Posterior cingulate gyrus (tissue), 11 donors: Measurements from ENCODE around the gene MGAT3.
"Not testable (repeated sequence)": the region's sequence is repeated elsewhere in the genome, so short reads cannot be mapped to it uniquely, and the experiment has no call there.

Experiments
- DNase-seq, 10 donors: peaks; one replicate each; pipeline versions ENCODE4 v3.0.0 to v3.0.0-alpha.2; 2020 to 2021; ENCODE audit warnings: mixed read lengths in 3 of 10
- intact Hi-C: fragments of 100-400 bp; cut with DNase I; formaldehyde crosslinking; loops from one replicate; pipeline ENCODE4 v1.15.1; 2023

Gene MGAT3

DNA sequence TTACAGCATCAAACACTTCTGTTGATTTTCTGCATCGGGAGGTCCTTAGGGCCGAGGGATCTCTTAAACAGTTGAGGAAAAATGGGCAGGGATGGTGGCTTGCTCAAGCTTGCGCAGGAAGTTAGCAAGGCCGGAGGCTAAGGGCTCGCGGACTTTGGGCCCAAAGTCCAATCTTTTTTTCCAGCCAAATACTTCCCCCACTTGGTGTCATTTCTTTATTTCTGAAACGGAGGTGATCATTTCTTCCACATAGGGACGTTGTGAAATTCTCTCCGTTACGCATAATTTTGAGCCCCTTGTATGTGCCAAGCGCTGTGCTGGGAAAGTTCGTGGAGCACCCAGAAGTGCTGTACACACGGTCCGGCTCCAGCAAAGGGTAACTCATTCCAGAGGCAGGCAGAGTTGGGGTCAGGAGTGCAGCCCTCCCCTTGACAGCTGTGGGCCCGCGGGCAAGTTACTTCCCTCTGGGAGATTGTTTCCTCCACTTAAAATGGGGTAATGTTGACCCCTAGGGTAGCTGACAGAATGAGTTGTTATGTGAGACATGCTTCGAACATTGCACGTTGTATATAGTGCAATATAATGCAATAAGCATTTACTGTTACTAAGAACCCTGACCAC lies 46.1 kb downstream of the MGAT3 start:
- intact Hi-C loops, result no loop called here
- peak in 3 of 10 donors; percentile 17 to 57 (median 30) for DNase-seq

DNA sequence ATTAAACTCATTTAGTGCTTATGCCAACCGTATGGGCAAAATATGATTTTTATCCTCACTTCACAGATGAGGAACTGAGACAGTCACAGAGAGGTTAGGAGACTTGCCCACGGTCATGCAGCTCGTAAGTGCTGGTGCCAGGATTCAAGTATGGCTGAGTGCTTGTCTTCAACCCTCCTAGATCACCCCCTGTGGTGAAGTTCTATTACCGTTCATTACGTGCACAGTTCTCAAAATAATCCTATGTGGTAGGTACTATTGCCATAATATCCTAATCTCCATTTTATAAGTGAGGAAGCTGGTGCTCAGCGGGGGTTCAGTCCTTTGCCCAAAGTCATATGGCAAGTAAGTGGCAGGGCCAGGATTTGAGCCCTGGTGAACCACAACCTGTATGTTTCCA lies 46.8 kb downstream of the MGAT3 start:
- DNase-seq, result no peak
- intact Hi-C loops, result no loop called here

DNA sequence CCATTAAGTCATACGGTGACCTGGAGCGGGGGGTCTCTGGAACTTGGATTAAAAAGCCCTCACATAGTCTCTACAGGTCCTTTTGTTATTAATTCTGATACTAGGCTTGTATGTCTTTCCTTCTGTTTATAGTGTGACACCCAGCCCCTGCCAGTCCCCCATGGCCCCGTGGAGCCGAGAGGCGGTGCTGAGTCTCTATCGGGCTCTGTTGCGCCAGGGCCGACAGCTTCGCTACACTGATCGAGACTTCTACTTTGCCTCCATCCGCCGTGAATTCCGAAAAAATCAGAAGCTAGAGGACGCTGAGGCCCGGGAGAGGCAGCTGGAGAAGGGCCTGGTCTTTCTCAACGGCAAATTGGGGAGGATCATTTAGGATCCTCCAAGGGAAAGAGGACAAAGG lies 47.3 kb downstream of the MGAT3 start:
- intact Hi-C loops, result no loop called here
- peak in 3 of 10 donors; percentile 21 to 30 (median 24) for DNase-seq

DNA sequence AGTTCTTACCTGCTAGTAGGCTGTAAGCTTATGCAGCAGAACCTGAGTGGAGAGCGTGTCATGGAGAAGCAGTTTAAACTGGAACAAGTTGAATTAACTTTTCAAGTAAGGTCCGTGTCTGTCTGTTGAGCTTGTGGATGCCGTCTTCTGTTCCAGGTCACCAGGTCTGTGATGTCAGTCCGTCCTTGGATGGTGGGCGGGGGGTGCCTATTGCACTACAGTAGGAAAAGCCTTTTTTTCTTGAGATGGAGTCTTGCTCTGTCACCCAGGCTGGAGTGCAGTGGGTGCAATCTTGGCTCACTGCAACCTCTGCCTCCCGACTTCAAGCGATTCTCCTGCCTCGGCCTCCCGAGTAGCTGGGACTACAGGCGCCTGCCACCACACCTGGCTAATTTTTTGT lies 50.2 kb downstream of the MGAT3 start:
- DNase-seq, result peak in 2 of 10 donors; percentile 1 to 54
- intact Hi-C loops, result not testable (repeated sequence)

DNA sequence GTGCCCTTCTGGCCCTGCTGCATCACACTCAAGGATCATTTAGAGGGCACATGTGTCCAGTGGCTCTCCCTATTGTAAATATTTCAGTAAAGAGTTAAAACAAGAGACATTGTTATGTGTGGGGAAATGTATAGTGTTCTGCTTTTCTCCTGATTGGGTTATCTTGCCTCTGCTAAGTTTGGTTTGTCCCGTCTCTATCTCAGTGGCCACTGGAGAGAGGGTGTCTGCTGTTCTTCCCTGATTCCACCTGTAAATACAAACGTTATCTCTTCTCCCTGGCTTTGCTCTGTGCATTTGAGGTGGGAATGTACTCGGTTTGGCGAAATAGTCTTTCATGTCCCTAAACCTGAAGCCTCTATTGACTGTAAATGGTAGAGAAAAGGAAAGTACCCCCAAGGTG lies 51.6 kb downstream of the MGAT3 start:
- DNase-seq, result peak in 1 of 10 donors; percentile 5
- intact Hi-C loops, result no loop called here

DNA sequence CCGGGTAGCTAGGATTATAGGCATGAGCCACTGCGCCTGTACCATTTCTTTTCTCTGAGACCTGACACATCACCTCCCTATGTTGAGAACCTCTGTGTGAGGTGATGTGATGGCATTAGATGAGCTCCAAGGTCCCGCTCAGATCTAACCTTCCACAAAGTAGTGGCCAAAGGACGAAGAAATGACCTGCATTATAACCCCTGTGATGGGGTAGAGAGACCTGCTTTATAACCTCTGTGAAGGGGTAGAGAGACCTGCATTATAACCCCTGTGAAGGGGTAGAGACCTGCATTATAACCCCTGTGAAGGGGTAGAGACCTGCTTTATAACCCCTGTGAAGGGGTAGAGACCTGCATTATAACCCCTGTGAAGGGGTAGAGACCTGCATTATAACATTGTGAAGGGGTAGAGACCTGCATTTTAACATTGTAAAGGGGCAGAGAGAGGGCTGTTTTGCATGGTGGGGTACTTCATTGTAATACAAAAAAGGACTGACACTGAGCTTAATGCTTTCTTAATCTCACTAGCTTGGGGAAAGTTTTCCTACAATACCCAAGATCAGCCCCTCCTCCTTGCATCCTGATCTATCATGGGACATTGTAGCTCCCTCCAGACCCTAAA lies 53.8 kb downstream of the MGAT3 start:
- DNase-seq, result no peak
- intact Hi-C loops, result loop anchor here (5.0 kb wide), 2 partner anchors 108 to 338 kb away; no protein-coding TSS in a partner anchor

DNA sequence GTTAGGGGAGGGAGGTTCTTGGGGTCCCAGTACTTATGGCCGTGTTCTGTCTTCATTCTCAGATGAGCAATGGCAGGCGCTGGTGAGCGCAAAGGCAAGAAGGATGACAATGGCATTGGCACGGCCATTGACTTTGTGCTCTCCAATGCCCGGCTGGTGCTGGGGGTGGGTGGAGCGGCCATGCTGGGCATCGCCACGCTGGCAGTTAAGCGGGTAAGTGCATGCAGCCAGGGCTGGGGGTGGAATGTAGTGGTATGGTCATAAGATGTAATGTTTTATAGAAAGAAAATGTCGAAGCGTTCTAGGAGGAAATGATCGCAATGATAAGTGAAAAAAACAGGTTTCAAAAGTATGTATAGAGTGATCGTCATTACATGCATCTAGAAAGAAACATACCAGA lies 54.4 kb downstream of the MGAT3 start:
- intact Hi-C loops, result loop anchor here (5.0 kb wide), 2 partner anchors 109 to 339 kb away; no protein-coding TSS in a partner anchor
- DNase-seq, result peak in 2 of 10 donors; percentile 11 to 44

DNA sequence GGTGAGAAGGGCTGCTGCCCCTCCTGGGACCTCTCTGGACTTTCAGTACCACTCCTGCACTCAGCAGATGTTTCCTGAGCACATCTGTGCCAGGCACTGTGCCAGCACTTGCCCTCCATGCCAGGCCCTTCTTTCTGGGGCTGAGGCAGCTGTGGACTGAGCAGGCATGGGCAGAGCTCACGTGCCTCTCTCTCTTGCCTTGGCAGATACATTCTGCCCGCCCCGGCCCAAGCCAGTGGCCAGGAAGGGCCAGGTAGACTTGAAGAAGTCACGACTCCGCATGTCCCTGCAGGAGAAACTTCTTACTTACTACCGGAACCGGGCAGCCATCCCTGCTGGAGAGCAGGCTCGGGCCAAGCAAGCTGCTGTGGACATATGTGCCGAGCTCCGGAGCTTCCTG lies 55.2 kb downstream of the MGAT3 start:
- intact Hi-C loops, result loop anchor here (5.0 kb wide), 2 partner anchors 110 to 340 kb away; no protein-coding TSS in a partner anchor
- peak in 2 of 10 donors; percentile 54 to 79 for DNase-seq

DNA sequence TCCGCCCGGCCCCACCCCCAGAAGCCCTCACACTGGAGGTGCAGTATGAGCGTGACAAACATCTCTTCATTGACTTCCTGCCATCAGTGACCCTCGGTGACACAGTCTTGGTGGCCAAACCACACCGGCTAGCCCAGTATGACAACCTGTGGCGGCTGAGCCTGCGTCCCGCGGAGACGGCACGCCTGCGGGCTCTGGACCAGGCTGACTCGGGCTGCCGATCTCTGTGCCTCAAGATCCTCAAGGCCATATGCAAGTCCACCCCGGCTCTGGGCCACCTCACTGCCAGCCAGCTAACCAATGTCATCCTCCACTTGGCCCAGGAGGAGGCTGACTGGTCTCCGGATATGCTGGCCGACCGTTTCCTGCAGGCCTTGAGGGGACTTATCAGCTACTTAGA lies 57.0 kb downstream of the MGAT3 start:
- DNase-seq, result peak in 2 of 10 donors; percentile 35 to 74
- intact Hi-C loops, result loop anchor here (5.0 kb wide), 2 partner anchors 111 to 341 kb away; no protein-coding TSS in a partner anchor

DNA sequence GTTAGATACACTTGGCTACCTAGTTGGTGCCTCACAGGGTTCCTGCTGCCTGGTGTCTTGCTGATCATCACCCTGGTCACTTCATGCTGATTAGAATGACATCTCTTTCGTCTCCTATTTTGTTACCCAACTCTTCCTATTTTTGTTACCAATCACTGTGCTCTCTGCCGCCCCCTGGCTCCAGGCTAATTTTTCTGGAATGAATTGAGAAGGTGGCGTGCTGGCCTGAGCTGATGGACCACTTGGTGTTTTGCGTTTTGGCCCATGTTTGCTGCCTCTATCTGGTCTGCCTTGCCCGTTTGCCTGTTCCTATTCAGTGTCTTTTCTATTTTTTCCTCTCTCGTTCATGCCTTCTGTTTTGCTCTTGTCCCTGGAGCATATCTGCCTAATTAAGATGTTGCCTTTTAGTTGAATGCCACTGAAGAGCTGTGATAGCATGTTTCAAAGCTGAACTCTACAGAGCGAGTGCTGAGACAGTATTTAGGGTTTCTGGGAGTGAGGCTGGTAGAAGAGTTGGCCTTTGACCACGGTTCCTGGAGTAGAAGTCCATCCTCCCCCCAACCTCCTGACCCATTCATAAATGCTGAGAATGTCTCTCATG lies 57.7 kb downstream of the MGAT3 start:
- peak in 9 of 10 donors; percentile 47 to 95 (median 75) for DNase-seq
- intact Hi-C loops, result loop anchor here (5.0 kb wide), 2 partner anchors 112 to 342 kb away; no protein-coding TSS in a partner anchor

DNA sequence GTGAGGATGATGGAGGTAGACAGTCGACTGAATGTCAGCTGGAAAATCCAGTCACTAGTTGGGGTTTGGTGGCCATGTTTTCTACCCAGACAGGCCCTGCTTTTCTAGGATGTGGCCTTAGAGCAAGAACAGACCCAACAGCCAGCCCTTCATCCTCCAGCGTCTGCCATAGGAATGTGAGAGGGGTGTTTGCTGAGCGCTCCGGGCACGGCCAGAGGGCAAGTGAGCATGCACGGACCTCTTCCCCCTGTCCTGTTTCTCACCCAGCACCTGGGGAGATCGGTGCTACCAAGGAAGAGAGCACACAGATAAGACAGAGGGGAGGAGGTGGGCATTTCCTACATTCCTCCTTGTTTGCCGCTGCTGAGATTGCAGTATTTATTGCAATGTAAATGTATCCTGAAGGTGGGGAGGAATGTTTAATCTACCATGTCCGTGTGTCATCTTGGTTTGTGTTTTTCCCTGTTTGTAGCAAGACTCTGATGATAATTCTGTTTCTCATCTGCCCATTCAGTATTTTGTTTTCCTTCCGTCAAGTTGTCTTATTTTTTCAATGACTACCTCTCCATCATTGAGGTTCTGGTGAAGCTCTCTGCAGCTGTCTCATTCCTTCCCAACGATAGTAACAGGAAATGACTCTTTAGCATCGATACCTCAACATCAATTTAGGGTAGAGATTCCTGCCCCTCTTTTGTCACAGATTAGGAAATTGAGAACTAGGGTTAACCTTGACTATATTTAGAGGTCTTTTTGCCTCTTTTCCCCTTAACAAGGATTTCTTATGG lies 58.6 kb downstream of the MGAT3 start:
- intact Hi-C loops, result no loop called here
- peak in 2 of 10 donors; percentile 31 to 54 for DNase-seq

DNA sequence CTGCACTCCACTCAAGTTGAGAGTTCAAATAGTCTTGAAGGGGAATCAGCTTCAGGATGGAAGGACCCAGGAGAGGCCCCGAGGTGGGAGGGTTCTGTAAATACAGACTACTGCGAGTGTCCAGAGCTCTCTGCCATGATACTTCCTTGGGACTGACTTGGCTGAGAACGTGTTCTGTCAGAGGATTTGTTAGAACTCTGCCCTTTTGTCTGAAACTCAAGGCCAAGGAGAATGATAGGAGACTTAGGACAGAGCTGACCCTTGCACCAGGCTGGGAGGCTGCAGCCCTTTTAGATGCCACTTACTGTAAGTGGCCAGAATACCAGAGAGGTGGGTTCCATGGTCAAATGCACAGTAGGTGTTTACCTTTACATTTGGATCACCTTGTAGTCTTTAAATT lies 60.7 kb downstream of the MGAT3 start:
- intact Hi-C loops, result no loop called here

DNA sequence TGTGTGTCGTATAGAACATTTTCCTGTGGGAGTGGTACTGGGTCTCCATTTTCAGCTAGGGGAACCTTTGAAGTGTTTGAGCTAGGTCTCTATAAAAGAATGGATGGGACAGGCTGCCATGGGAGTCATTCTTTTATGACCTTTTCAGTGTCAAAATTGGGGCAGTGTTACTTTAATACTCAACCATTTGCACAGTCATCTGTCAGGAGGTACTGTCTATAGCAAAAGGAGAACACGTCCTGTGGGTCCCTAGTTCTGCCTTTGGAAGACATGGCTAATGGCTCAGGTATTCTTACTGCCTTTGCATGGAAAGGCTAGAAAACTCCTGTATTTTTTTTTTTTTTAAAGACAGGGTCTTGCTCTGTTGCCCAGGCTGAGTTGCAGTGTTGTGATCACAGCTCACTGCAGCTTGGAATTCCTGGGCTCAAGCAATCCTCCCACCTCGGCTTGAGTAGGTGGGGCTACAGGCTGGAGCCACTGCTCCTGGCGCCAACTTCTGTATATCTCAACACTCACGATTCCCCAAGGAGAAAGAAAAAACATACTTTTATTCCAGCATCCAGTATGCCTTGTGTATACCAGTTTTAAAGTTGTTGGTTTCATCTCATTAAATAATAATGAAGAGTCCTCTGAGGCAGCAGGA lies 61.5 kb downstream of the MGAT3 start:
- intact Hi-C loops, result no loop called here
- DNase-seq, result no peak

More for the DNA sequence above, 60.7 kb downstream of the MGAT3 start:
- peak in 2 of 10 donors; percentile 17 to 57 for DNase-seq

DNA sequence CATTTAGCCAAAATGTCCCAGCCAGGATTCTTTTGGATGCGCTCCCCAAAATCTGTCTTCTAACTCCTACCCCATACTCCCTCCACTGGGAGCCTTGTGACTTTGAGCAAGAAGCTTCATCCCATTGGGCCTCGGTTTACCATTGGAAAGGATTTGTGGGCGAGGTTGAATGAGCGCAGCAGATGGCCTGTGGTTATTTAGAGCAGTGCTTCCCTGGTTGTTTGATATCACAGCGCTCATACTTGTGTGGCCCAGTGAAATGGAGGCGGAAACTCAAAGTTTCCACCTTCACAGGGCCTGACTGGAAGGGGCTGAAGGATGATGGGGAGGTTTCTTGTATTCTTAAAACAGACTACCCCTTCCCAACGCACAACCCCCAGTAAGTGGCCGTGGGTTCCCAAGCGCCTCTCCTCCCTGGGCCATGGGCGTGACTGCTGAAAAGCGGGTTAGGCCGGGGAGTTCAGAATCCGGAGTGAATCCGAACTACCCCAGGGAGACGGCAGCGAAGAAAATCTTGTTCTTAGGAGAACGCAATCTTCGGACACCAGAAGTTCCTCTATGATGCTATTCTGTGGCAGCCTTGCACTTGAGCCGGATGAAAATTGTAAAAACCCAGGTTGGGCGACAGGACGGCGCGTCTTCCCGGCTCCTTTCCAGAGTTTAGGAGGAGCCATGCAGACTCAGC lies 62.3 kb downstream of the MGAT3 start:
- intact Hi-C loops, result no loop called here
- peak in 2 of 10 donors; percentile 66 to 74 for DNase-seq

DNA sequence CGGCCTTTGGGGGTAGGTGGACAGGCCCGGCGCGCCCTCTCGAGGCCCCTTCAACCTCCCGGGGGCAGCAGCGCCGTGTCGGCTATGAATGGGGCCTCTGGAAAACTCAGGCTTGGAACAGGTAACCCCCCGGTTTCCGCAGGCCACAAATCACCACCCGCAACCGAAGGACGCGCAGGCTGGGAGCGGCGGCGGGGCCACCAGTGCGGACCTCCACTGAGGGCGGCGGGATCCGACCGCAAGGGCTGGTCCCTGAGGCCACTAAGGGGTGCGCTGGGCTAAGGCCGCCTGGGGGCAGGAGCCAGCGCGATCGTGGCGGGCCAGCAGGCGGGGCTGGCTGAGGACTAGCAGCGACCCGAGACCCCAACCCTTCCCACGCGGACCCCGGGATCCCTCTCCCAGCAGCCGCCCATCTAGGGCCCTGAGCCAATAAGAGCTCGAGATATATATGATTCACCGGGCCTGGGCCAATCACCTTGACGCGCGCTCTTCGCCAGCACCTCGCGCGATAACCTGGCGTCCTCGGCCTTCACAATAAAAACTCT lies 62.9 kb downstream of the MGAT3 start:
- DNase-seq, result peak; percentile 51 to 98 (median 90)
- intact Hi-C loops, result loop anchor here (5.0 kb wide), 1 partner anchor 367 kb away; the partner anchor contains the start of gene CBX7

DNA sequence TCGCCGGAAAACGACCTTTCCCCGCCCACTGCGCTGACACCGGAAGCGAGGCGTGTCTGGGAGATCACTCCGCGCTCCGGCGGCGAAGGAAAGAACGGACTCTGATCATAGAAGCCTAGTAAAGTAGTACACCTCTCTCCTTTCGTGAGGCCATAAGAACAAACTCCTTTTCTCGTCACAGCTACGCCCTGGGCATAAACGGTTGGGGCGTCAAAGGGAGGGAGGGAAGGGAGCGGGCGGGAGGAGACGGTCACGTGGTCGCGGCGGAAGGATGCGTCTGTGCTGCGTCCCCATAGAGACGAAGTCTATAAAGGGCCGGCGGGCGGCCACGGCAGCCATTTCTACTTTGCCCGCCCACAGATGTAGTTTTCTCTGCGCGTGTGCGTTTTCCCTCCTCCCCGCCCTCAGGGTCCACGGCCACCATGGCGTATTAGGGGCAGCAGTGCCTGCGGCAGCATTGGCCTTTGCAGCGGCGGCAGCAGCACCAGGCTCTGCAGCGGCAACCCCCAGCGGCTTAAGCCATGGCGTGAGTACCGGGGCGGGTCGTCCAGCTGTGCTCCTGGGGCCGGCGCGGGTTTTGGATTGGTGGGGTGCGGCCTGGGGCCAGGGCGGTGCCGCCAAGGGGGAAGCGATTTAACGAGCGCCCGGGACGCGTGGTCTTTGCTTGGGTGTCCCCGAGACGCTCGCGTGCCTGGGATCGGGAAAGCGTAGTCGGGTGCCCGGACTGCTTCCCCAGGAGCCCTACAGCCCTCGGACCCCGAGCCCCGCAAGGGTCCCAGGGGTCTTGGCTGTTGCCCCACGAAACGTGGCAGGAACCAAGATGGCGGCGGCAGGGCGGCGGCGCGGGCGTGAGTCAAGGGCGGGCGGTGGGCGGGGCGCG lies 63.7 kb downstream of the MGAT3 start, which contains the start of gene ATF4:
ATF4 (plus strand) TSS at position 337 of the 880 bp plus-strand sequence. CDS start 884 bp downstream, outside the sequence.
- intact Hi-C loops, result loop anchor here (5.0 kb wide), 1 partner anchor 368 kb away; the partner anchor contains the start of gene CBX7

DNA sequence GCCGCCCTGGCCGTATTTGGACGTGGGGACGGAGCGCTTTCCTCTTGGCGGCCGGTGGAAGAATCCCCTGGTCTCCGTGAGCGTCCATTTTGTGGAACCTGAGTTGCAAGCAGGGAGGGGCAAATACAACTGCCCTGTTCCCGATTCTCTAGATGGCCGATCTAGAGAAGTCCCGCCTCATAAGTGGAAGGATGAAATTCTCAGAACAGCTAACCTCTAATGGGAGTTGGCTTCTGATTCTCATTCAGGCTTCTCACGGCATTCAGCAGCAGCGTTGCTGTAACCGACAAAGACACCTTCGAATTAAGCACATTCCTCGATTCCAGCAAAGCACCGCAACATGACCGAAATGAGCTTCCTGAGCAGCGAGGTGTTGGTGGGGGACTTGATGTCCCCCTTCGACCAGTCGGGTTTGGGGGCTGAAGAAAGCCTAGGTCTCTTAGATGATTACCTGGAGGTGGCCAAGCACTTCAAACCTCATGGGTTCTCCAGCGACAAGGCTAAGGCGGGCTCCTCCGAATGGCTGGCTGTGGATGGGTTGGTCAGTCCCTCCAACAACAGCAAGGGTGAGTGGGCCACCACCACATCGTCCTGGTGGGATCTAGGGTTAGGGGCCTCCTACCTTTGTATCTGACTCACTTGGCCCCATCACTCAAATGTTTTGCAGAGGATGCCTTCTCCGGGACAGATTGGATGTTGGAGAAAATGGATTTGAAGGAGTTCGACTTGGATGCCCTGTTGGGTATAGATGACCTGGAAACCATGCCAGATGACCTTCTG lies 64.5 kb downstream of the MGAT3 start:
- DNase-seq, result peak in 2 of 10 donors; percentile 20 to 43
- intact Hi-C loops, result loop anchor here (5.0 kb wide), 1 partner anchor 369 kb away; the partner anchor contains the start of gene CBX7

More for the DNA sequence above, 63.7 kb downstream of the MGAT3 start, which contains the start of gene ATF4:
- peak; percentile 86 to 98 (median 92) for DNase-seq
